HL-60 (cell line): ENCODE data around the gene SH3GL2.

Experiments
- DNase-seq, 2 experiments: peaks; one replicate each; pipeline ENCODE4 v3.0.0-alpha.2; 2010 to 2020; ENCODE audit warnings: low read depth in 1 of 2, low spot score in 1 of 2
- H3K27ac ChIP-seq: fragments of 250-450 bp; sonication (Bioruptor Pico); replicated peaks from 2 replicates; pipeline ENCODE4 v1.5.1; 2020; ENCODE audit warnings: mild to moderate bottlenecking, moderate library complexity
- H3K27me3 ChIP-seq: fragments of 250-450 bp; sonication (Bioruptor Pico); 2 replicates; pipeline ENCODE4 v1.5.1; 2021; ENCODE audit warnings: mild to moderate bottlenecking, moderate library complexity; ENCODE audit not compliant: insufficient read depth, poor library complexity, severe bottlenecking
- H3K4me3 ChIP-seq: replicated peaks from 2 replicates; pipeline ENCODE4 v1.5.1; 2011; ENCODE audit warnings: mild to moderate bottlenecking, control low read depth, low read length; ENCODE audit not compliant: insufficient read depth
- GABPA ChIP-seq: IDR thresholded peaks from 2 replicates; pipeline ENCODE4 v1.6.1; 2012; ENCODE audit warnings: low read depth
- POLR2AphosphoS5 ChIP-seq: IDR thresholded peaks from 2 replicates; pipeline ENCODE4 v1.6.1; 2012; ENCODE audit warnings: low read depth
- SPI1 ChIP-seq: IDR thresholded peaks from 2 replicates; pipeline ENCODE4 v1.6.1; 2012; ENCODE audit warnings: low read depth, mild to moderate bottlenecking, borderline replicate concordance
- TF ChIP-seq, protein P1 (sequence below): IDR thresholded peaks from one replicate; pipeline ENCODE4 v1.5.1; 2011; ENCODE audit warnings: low read length, control low read depth, inconsistent platforms; ENCODE audit not compliant: insufficient read depth
- TF ChIP-seq, protein P2 (sequence below): IDR thresholded peaks from 2 replicates; pipeline ENCODE4 v1.6.1; 2012; ENCODE audit warnings: low read depth; ENCODE audit not compliant: insufficient replicate concordance

SH3GL2 gene

GRCh38 chr9:17719053-17719452 lies 140.2 kb downstream of the SH3GL2 start:
- no peak overlapping the region for H3K4me3 ChIP-seq
- TF ChIP-seq, protein P1, sequence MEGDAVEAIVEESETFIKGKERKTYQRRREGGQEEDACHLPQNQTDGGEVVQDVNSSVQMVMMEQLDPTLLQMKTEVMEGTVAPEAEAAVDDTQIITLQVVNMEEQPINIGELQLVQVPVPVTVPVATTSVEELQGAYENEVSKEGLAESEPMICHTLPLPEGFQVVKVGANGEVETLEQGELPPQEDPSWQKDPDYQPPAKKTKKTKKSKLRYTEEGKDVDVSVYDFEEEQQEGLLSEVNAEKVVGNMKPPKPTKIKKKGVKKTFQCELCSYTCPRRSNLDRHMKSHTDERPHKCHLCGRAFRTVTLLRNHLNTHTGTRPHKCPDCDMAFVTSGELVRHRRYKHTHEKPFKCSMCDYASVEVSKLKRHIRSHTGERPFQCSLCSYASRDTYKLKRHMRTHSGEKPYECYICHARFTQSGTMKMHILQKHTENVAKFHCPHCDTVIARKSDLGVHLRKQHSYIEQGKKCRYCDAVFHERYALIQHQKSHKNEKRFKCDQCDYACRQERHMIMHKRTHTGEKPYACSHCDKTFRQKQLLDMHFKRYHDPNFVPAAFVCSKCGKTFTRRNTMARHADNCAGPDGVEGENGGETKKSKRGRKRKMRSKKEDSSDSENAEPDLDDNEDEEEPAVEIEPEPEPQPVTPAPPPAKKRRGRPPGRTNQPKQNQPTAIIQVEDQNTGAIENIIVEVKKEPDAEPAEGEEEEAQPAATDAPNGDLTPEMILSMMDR = no peak
- TF ChIP-seq, protein P2, sequence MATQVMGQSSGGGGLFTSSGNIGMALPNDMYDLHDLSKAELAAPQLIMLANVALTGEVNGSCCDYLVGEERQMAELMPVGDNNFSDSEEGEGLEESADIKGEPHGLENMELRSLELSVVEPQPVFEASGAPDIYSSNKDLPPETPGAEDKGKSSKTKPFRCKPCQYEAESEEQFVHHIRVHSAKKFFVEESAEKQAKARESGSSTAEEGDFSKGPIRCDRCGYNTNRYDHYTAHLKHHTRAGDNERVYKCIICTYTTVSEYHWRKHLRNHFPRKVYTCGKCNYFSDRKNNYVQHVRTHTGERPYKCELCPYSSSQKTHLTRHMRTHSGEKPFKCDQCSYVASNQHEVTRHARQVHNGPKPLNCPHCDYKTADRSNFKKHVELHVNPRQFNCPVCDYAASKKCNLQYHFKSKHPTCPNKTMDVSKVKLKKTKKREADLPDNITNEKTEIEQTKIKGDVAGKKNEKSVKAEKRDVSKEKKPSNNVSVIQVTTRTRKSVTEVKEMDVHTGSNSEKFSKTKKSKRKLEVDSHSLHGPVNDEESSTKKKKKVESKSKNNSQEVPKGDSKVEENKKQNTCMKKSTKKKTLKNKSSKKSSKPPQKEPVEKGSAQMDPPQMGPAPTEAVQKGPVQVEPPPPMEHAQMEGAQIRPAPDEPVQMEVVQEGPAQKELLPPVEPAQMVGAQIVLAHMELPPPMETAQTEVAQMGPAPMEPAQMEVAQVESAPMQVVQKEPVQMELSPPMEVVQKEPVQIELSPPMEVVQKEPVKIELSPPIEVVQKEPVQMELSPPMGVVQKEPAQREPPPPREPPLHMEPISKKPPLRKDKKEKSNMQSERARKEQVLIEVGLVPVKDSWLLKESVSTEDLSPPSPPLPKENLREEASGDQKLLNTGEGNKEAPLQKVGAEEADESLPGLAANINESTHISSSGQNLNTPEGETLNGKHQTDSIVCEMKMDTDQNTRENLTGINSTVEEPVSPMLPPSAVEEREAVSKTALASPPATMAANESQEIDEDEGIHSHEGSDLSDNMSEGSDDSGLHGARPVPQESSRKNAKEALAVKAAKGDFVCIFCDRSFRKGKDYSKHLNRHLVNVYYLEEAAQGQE = no peak
- TF ChIP-seq GABPA (no peak), POLR2AphosphoS5 (no peak), SPI1 (no peak)
- no peak for DNase-seq
- no peak overlapping the region for H3K27ac ChIP-seq
- no peaks in the 10 kb centered on the region for H3K27me3 ChIP-seq

- H3K27ac ChIP-seq = no peak overlapping the region
- no peaks in the 10 kb centered on the region for H3K27me3 ChIP-seq
- no peak for DNase-seq
- TF ChIP-seq, protein P1 = no peak
- TF ChIP-seq, protein P2 = no peak
- TF ChIP-seq POLR2AphosphoS5 (no peak), GABPA (no peak), SPI1 (no peak)
- H3K4me3 ChIP-seq = no peak overlapping the region
Observed at GRCh38 chr9:17721954-17722353, 143.1 kb downstream of the SH3GL2 start.

- DNase-seq = no peak
- H3K4me3 ChIP-seq = no peak overlapping the region
- H3K27ac ChIP-seq = no peak overlapping the region
- TF ChIP-seq, protein P1 = no peak
- TF ChIP-seq GABPA = no peak
- TF ChIP-seq POLR2AphosphoS5 = no peak
- TF ChIP-seq SPI1 = no peak
- TF ChIP-seq, protein P2 = no peak
- no peaks in the 10 kb centered on the region for H3K27me3 ChIP-seq
Observed at GRCh38 chr9:17723656-17724055, 144.8 kb downstream of the SH3GL2 start.
